GM18517 (cell line): ENCODE data around the gene PTS.
A peak's percentile ranks its signal among the peaks of the same experiment; 100 is the strongest.

Experiments
- ATAC-seq: cut with Tn5 transposase; IDR thresholded peaks from one replicate; pipeline ENCODE4 v1.9.1; 2021; ENCODE audit warnings: mild to moderate bottlenecking, moderate library complexity; ENCODE audit not compliant: unreplicated experiment

Gene PTS

DNA sequence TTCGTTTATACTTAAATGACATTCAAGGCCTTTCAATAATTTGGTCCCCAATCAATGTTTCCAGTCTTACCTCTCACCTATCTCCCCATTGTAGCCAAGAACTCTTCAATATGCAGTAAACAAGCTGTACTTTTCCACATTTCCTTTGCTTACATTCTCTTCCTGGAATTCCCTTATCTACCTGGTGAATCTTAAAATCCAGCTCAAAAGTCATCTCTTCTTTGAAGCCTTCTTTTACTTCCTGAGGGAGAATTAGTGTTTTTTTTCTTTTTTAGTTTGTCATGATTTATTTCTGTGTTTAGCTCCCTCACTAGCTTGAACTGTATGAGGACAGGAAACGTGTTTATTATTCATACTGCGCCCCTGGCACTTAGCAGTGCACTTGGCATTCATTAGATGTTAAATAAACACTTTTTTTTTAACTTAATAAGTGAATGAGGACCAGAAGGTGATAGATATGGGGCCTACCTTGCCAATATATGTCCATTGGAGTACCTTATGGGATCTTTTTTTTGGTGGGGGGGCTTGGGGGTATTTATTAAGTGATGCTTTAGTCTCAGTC is 4.9 kb upstream of the PTS start:
- no peak for ATAC-seq

DNA sequence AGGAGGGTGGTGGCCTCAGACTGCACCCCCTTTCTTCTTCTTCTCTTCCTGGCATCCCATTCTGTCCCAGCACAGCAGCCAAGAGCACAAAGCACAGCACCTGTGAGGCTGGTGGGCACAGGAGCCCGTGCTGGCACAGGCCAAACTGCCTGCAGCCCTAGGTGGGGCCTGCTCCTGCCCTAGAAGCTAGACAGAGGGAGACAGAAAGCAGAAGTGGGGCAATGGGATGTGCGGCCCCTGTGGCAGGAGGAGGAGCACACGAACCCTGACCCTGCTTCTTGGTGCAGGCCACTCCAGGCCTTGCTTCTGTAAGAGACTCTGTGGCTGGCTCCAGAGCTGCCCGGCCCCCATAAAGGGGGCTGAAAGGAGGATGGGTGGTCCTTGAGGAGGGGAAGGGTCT is 3.9 kb upstream of the PTS start:
- no peak for ATAC-seq

DNA sequence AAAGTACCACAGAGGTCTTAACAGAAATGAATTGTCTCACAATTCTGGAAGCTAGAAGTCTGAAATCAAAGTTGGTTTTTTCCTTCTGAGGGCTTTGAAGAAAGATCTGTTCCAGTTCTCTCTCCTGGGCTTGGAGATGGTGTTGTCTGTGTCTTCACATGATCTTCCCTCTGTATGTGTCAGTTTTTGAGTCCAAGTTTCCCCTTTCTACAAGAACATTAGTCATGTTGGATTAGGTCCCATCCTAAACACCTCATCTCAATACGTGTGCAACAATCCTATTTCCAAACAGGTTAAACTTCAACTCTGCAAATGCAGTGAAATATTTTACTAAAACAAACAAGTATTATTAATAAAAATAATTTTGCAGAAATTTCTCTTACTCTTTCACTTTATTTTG is 3.1 kb upstream of the PTS start:
- no peak for ATAC-seq

DNA sequence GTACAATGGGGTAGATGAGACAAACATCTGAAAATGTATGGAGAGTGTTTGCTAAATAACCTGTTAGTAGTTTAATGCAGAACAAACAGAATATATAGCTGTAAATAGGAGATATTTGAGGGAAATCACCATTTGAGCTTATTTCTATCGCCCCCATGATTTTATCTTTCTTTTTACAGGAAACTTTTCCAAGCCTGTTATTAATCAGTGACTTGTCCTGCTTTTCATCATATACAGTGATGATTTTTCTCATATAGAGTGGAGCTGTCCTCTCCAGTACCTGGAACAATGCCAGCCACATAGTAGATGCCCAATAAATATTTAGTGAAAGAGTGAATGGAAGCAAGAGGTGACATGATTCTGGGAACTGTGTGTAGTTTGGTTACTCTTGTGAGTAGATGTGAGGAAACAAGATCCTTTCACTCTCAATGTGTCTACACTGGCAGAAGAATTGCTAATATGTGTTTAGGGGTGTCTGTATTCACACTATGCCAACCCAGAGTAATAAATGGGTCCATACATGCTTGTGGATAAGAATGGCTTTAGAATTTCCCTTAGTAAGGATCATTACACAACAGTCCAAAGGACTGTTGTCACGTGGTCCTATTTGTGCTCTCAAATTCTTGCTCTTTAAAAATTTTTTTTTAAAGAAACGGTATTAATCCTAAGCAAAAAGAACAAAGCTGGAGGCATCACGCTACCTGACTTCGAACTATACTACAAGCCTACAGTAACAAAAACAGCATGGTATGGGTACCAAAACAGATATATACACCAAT is 2.3 kb upstream of the PTS start:
- ATAC-seq, result no peak

DNA sequence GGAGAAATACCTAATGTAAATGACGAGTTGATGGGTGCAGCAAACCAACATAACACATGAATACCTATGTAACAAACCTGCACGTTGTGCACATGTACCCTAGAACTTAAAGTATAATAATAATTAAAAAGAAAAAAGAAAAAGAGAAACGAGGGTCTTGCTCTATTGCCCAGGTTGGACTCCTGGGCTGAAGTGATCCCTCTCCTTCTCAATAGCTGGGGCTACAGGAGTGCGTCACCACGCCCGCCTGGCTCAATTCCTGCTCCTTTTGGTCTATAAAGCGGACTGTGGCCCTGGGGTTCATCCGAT is 521 bp upstream of the PTS start:
- no peak for ATAC-seq

DNA sequence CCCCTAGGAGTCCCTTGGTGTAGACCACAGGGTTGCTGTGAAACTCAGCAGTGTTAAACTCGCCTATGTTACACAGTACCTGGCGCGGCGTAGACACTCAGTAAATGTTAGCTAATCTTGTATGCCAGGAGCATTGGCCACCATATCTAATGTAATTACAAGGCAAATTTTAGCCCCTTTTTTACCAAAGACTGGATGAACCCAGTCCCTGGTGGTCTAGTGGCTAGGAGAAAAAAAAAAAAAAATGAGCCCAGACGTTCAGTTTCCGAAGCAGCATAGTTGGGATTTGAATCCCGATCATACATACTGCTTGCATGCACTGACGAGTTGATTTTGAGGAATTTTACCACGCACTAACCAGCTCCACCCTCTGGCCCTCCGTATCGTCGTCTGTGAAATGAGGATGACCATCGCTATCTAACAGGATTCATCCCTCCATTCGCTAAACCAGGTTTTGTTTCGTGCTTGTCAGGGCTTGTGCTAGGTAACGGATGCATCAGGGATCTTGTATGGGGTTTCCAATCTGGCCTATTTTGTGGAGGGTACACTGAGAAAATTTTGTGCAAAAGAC is 688 bp downstream of the PTS start:
- ATAC-seq, result peak; percentile 45

DNA sequence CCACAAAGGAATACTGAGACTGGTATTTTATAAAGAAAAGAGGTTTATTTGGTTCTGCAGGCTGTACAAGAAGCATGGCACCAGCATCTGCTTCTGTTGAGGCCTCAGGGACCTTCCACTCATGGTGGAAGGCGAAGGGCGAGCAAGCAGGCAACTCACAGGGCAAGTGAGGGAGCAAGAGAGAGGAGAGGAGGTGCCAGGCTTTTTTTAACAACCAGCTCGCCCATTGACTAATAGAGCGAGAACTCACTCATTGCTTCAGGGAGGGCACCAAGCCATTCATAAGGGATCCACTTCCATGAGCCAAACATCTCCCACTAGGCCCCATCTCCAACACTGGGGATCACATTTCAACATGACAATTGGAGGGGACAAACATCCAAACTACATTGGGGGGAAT is 1.2 kb downstream of the PTS start:
- no peak for ATAC-seq

DNA sequence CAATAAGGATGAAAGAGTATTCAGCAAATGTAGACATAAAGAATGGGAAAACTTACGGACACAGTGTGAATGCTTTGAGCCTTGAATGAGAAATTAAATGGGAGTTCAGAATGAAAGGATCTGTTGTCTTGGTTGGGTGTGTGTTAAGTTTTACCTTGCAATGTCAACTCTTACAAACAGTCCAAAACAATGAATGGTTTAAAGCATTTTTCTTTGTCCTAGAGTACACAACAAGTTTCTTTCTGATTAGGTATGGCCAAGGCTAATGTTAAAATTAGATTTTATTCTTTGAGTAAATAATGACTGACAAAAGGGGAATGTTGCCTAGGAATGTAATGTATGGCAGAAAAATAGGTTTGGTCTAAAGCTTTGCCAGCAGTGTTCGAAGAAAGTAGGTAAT is 2.5 kb downstream of the PTS start:
- ATAC-seq, result no peak

DNA sequence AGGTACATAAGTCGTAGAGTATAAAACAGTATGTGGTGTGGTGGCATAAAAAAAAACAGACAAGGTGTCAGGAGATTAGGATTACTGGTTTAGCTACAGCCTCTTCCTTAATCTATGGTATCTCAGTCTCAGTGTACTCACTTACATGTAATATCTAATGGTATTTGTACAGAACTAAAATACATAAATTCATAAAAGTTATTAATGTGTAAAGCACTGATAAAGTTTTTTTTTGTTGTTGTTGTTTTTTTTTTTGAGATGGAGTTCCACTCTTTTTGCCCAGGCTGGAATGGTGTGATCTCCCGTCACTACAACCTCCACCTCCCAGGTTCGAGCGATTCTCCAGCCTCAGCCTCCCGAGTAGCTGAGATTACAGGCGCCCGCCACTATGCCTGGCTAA is 2.9 kb downstream of the PTS start:
- ATAC-seq, result no peak

DNA sequence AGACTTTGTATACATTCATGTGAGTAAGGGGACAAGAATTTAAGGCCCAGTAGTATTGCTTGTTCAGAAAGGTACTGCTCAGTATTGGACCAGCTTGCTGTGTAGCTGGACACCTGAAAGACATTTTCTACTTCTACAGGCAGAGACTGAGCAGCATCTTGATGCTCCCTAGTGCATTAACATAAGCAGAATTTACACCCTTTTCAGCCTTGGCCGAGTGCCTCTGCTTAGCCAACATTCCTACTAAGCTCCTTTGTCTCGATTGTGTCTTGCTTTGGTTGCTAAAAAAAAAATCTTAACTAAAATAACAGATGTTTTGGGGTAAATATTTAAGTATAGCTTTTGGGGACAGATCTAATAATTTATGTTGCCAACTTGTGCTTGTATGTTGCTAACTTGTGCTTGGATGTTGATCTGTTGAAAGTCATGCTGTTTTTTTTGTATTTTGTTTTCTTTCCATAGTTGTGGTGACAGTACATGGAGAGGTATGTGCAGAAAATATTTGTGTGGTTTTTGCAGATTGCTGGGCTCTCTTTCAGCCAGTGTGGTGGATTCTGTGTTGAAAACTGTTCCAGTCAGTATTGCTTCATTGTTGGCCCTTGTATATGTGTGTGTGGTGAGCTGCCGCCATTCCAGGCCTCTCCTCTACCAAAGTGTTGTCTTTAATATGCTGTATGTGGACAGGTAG is 3.7 kb downstream of the PTS start:
- no peak for ATAC-seq

DNA sequence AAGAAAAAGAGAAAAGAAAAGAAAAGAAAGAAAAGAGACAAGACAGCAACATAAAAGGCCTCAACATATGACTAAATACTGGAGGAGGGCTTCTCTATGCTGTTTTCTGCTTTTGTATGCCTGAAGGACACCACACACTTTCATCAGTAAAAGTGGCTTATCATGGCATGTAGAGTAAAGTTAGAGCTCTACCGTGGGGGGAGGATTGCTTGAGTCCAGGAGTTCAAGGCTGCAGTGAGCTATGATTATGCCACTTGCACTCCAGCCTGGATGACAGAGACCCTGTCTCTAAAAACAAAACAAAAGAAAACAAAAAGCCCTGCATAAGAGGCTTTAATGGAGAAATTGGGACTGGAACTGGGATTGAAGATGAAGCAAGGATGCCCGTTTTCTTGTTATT is 5.7 kb downstream of the PTS start:
- ATAC-seq, result no peak

DNA sequence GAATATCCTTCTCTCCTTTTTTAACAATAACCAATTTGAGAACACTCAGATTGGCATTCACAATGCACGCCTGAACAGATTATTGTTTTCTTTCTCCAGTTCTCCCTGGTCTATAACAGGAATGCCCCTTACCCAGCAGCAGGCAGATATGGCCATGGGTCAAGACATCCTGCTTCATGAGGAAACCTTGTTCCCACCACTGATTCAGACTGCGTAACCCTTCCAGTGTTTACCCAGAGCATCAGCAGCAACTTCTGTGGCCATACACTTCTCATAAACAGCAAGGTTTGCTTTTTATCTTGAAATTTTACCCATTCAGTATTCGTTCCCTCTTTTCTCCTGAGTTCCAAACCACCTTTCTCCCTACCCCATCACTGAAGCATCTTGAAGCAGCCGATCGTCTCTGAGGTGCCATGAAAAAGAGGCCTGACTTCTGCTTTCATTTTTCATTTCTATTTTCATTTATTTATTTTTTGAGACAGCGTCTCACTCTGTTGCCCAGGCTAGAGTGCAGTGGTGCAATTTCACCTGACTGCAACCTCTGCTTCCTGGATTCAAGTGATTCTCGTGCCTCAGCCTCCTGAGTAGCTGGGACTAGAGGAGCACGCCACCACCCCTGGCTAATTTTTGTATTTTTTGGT is 9.6 kb downstream of the PTS start:
- ATAC-seq, result peak; percentile 63

DNA sequence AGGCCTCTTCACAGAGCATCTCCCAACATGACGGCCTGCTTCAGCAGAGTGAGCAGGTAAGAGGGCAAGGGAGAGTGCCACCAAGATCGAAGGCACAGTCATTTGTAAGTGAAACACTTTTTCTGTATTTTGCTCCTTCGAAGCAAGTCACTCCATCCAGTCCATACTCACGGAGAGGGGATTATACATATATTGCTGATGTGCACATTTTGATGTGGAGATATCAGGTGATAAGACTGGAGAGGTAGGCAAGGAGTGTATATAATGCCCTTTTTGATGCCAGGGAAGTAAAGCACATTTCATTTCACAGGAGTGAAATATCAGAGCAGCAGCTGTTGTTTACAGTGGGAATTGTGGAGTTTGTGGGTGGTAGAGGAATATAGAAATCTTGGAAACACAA is 11.2 kb downstream of the PTS start:
- ATAC-seq, result no peak

DNA sequence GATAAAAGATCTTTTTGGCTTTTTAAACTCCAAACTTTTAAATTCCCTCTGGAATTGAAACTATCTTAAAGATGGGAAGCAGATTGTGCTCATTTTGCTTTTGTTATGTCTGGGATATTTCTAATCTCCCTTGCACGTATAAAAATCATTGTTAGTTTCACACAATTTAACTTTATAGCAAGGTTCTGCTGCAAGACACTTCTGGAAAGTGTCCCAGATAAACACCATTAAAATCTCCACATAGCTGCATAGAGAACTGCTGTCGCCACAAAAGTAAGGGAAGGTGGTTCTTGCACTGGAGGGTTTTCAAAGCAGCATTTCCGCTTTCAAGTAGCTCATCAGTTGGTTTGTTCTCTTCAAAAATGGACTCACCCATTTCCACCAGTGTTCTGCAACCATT is 11.8 kb downstream of the PTS start:
- no peak for ATAC-seq

DNA sequence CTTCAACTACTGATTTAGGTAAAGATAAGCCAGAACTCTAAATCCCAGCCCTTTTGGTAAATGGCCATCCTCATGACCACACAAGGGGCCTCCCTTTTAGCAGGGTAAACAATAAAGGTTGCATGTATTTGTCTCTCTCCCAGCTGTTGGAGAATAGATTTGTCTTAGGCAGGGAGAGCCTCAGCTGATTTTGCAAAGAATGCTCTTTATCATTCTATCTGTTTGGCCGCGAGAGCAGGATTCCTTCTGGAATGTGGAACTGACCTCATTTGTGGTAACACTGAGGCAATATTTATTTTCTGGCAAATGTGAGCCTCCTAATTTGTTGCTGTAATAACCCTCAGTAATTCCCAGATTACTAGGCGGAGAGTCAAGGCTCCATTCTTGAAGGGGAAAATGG is 15.3 kb downstream of the PTS start:
- no peak for ATAC-seq

DNA sequence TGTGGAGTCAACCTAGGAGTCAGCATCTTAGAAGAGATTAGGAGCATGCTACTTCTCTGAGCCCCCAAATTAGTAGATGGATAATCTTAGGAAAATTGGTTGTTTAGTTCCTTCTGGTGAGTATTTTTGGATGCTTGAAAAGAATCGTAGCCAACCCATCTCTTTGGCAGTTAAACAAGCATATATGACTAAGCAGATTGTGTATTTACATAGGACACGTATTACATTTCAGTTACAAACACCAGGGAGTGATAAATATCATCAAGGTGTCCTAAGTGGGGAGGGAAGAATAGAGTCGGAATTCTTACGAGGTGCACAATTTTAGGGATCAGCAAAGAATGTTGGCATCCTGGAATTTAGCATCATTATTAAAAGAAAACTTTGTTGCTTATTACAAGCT is 21.0 kb downstream of the PTS start:
- ATAC-seq, result no peak

DNA sequence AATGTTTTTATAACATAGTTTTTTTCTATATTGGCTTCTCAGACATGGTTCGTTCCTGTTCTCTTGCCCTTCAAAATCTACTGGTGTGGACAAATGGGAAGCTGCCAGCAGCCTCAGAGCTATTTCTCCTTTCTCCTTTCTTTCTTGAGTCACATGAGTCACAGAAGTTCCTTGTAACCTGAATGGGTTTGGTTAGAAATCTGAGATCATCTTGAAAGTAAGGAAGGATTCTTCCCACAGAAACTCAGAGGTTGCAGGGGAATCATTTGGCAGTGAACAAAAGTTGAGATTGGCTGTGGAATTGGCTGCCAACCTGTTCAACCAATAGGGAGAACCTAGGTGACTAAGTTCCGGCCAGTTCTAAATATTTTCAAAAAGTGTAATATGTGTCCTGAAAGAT is 22.0 kb downstream of the PTS start:
- ATAC-seq, result no peak

DNA sequence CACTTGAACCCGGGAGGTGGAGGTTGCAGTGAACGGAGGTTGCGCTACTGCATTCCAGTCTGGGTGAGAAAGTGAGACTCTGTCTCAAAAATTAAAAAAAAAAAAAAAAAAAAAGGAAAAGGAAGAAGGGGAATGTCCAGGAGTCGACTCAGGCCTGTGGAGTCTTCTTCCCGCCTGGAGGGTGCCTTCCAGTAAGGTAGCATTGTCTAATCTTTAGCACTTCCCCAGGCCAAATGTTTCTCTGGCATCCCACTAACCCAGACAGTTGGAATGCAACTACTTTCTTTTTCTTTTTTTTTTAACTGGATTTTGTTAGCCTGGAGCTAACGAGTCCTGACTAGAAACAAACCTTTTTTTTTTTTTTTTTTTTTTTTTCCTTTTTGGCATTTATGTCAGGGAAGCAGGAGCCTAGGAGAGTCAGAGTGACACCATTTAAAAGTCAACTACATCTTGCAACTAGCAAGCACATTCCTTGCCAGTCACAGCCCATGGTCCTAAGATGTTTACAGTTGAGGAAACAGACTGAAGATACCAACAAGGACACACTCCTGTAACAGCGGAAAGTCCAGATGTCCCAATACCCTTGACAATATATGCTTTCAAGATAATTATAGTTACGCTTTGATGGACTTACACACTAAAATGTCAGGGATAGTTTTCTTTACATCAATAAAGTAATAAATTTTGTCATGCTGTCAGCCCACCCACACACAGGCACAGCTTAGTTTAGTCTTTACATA is 23.8 kb downstream of the PTS start:
- no peak for ATAC-seq

DNA sequence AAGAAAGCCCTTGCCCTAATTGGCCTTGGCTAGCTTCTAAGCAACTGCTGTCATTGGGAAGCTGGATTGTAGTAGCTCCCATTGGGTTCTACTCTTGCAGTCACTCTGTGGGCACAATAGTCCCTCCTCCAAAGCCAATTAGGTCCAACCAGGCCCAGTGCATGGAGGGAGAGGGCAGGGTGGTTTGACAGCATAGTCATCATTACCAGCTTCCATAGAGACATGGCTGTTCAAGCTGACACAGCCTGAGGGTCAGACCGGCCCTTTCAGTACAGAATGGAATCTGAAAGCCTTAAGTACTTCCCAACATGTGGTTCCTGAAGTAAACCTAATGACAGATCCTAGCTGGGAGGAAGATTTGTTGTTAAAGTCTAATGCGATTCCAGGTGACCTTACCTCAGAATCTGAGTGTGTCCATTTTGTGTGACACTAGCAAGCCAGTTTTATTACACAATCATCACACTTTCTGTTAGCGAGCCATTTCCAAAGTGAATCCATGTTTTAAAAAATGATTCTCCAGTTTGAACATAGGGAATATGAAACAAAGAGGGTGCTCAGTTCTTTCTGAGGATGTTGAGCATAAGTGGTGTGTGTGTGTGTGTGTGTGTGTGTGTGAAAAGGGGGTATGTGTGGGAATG is 27.5 kb downstream of the PTS start:
- no peak for ATAC-seq

DNA sequence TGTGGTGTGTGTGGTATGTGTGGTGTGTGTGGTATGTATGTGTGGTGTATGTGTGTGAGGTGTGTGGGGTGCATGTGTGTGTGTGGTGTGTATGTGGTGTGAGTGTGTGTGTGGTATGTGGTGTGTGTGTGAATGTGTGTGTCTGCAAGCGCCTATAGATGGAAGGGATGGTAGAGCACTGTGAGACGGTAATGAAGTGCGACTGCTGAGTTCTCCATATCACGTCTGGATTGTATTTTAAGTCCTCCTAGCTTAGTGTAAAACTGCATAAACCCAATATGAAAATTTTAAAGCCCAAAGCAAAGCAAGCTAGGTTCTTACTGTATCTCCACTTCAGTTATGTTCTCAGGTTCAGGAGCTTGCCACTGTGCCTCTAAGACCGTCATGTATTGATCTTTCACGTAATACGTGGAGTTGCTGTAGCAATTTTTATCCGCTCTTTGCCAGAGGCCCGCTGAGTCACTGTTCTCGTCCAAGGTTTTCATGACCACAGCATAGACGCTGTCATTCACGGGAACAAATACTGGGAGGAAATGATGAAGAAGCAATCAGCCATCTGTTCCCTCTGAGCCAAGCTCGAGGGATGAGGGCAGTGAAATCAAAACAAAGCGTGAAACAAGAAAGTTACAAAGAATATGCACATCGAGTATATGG is 29.0 kb downstream of the PTS start:
- no peak for ATAC-seq
